Measurements from ENCODE around the gene KANK4.

GRCh38 chr1:62222321-62222720 is 96.9 kb downstream of the KANK4 start:
- TF ChIP-seq POLR2AphosphoS5 (IDR thresholded peaks at IDR 0.05; ENCODE audit: low read depth, low read length): no peak
- TF ChIP-seq POLR2A (IDR thresholded peaks at IDR 0.05; ENCODE audit: low read depth, low read length): no peak

Data from GM12891 (cell line).